Esophagus (tissue), 2 donors: Measurements from ENCODE around the gene BPIFB3. TPM values are rescaled to one million over a fixed set of nuclear protein-coding genes. Genes with fewer than 3 reads are reported as not detected.
"Not testable (repeated sequence)": the region's sequence is repeated elsewhere in the genome, so short reads cannot be mapped to it uniquely, and the experiment has no call there.

Source experiments
- H3K27ac ChIP-seq, 2 donors: one replicate each; pipeline ENCODE4 v1.5.1; 2013; ENCODE audit warnings: low read depth in 2 of 2, mild to moderate bottlenecking in 2 of 2, inconsistent platforms in 1 of 2, low read length in 1 of 2, moderate library complexity in 1 of 2
- H3K27me3 ChIP-seq, 2 donors: one replicate each; pipeline ENCODE4 v1.6.1; 2013; ENCODE audit warnings: low read length in 2 of 2, control low read depth in 1 of 2, mild to moderate bottlenecking in 1 of 2; ENCODE audit not compliant: insufficient read depth in 2 of 2, control insufficient read depth in 1 of 2
- H3K36me3 ChIP-seq, 2 donors: one replicate each; pipeline ENCODE4 v1.6.1; 2013; ENCODE audit warnings: low read length in 1 of 2; ENCODE audit not compliant: control insufficient read depth in 2 of 2, insufficient read depth in 2 of 2
- H3K4me1 ChIP-seq, 2 donors: one replicate each; pipeline ENCODE4 v1.6.1; 2013; ENCODE audit warnings: low read length in 1 of 2; ENCODE audit not compliant: control insufficient read depth in 2 of 2, insufficient read depth in 2 of 2
- H3K4me3 ChIP-seq, 2 donors: one replicate each; pipeline ENCODE4 v1.5.1; 2013; ENCODE audit warnings: low read length in 2 of 2, mild to moderate bottlenecking in 2 of 2, low read depth in 1 of 2, moderate library complexity in 1 of 2
- H3K9me3 ChIP-seq, 2 donors: one replicate each; pipeline ENCODE4 v1.6.1; 2013; ENCODE audit warnings: mild to moderate bottlenecking in 2 of 2, low read depth in 1 of 2, low read length in 1 of 2, moderate library complexity in 1 of 2; ENCODE audit not compliant: control insufficient read depth in 2 of 2, insufficient read depth in 1 of 2
- WGBS, 2 donors: extraction: QIAGEN DNeasy Blood & Tissue Kit; methylation state at CpG; one replicate each; pipeline ENCODE4 v1.1.7; 2013; 5-methylcytosine and 5-hydroxymethylcytosine counted together
- polyA plus RNA-seq, 2 donors: library from polyadenylated mRNA; stranded (reverse); fragments of 200-250 nt; gene quantifications; one replicate each; pipeline ENCODE4 v1.2.3, GENCODE V29; 2013
- donor health status: healthy with polysubstance abuse.
- donor health status: Bipolar disorder and iron deficiency.

BPIFB3 gene
- polyA plus RNA-seq, 2 donors = not detected

GRCh38 chr20:33095902-33096584, 42.3 kb downstream of the BPIFB3 start:
- not testable (repeated sequence) for H3K4me1 ChIP-seq, H3K9me3 ChIP-seq, H3K4me3 ChIP-seq, H3K36me3 ChIP-seq, H3K27ac ChIP-seq, H3K27me3 ChIP-seq
- 40 to 49% methylated on average over 6 of the region's 6 CpGs for WGBS, 2 donors

GRCh38 chr20:33097001-33097400, 43.3 kb downstream of the BPIFB3 start:
- Histone ChIP-seq H3K4me1 (no peaks in the 10 kb centered on the region), H3K36me3 (no peaks in the 10 kb centered on the region), H3K27ac (no peak overlapping the region), H3K27me3 (no peaks in the 10 kb centered on the region), H3K4me3 (no peak overlapping the region), H3K9me3 (no peaks in the 10 kb centered on the region)
- 42 to 58% methylated on average over 4 of the region's 4 CpGs for WGBS, 2 donors

GRCh38 chr20:33099843-33100538, 46.3 kb downstream of the BPIFB3 start:
- no peak overlapping the region for H3K4me3 ChIP-seq
- no peaks in the 10 kb centered on the region for H3K27me3 ChIP-seq
- no peaks in the 10 kb centered on the region for H3K4me1 ChIP-seq
- 62 to 63% methylated on average over 10 of the region's 10 CpGs for WGBS, 2 donors
- no peaks in the 10 kb centered on the region for H3K9me3 ChIP-seq
- no peak overlapping the region for H3K27ac ChIP-seq
- H3K36me3 ChIP-seq = no peaks in the 10 kb centered on the region

GRCh38 chr20:33103556-33103955, 49.9 kb downstream of the BPIFB3 start:
- Histone ChIP-seq H3K36me3 (no peaks in the 10 kb centered on the region), H3K27ac (no peak overlapping the region), H3K9me3 (no peaks in the 10 kb centered on the region), H3K4me1 (no peaks in the 10 kb centered on the region), H3K4me3 (no peak overlapping the region), H3K27me3 (peaks cover 0 to 3% of the 10 kb centered on the region in 2 donors)
- WGBS, 2 donors = 71 to 81% methylated on average over 3 of the region's 3 CpGs

GRCh38 chr20:33104336-33104735, 50.6 kb downstream of the BPIFB3 start:
- Histone ChIP-seq H3K27ac (no peak overlapping the region), H3K27me3 (peaks cover 0 to 3% of the 10 kb centered on the region in 2 donors)

GRCh38 chr20:33105316-33105924, 51.7 kb downstream of the BPIFB3 start:
- Histone ChIP-seq H3K4me1 (no peaks in the 10 kb centered on the region), H3K27me3 (peaks cover 0 to 3% of the 10 kb centered on the region in 2 donors), H3K27ac (no peak overlapping the region), H3K9me3 (no peaks in the 10 kb centered on the region), H3K4me3 (no peak overlapping the region), H3K36me3 (no peaks in the 10 kb centered on the region)
- WGBS, 2 donors = 74 to 79% methylated on average over 8 of the region's 8 CpGs

More at GRCh38 chr20:33104336-33104735, 50.6 kb downstream of the BPIFB3 start:
- WGBS, 2 donors = 85 to 88% methylated on average over 3 of the region's 3 CpGs
- Histone ChIP-seq H3K9me3 (no peaks in the 10 kb centered on the region), H3K36me3 (no peaks in the 10 kb centered on the region), H3K4me1 (no peaks in the 10 kb centered on the region), H3K4me3 (no peak overlapping the region)

GRCh38 chr20:33106058-33106620, 52.4 kb downstream of the BPIFB3 start:
- not testable (repeated sequence) for H3K4me3 ChIP-seq, H3K4me1 ChIP-seq, H3K27me3 ChIP-seq, H3K9me3 ChIP-seq, H3K36me3 ChIP-seq, H3K27ac ChIP-seq
- 62 to 69% methylated on average over 7 of the region's 7 CpGs for WGBS, 2 donors

- Histone ChIP-seq H3K27ac (no peak overlapping the region), H3K36me3 (no peaks in the 10 kb centered on the region), H3K4me3 (no peak overlapping the region), H3K4me1 (no peaks in the 10 kb centered on the region), H3K9me3 (no peaks in the 10 kb centered on the region), H3K27me3 (peaks cover 0 to 3% of the 10 kb centered on the region in 2 donors)
- 56 to 67% methylated on average over 2 of the region's 2 CpGs for WGBS, 2 donors
These were observed 55.0 kb downstream of the BPIFB3 start for GRCh38 chr20:33108661-33109060.

GRCh38 chr20:33110147-33110825, 56.6 kb downstream of the BPIFB3 start:
- Histone ChIP-seq H3K9me3 (no peaks in the 10 kb centered on the region), H3K4me1 (no peaks in the 10 kb centered on the region), H3K27me3 (peaks cover 0 to 3% of the 10 kb centered on the region in 2 donors), H3K4me3 (no peak overlapping the region), H3K36me3 (no peaks in the 10 kb centered on the region), H3K27ac (no peak overlapping the region)
- 79 to 82% methylated on average over 8 of the region's 8 CpGs for WGBS, 2 donors
